Measurements from ENCODE around the gene SEMA5A.

SEMA5A gene

DNA sequence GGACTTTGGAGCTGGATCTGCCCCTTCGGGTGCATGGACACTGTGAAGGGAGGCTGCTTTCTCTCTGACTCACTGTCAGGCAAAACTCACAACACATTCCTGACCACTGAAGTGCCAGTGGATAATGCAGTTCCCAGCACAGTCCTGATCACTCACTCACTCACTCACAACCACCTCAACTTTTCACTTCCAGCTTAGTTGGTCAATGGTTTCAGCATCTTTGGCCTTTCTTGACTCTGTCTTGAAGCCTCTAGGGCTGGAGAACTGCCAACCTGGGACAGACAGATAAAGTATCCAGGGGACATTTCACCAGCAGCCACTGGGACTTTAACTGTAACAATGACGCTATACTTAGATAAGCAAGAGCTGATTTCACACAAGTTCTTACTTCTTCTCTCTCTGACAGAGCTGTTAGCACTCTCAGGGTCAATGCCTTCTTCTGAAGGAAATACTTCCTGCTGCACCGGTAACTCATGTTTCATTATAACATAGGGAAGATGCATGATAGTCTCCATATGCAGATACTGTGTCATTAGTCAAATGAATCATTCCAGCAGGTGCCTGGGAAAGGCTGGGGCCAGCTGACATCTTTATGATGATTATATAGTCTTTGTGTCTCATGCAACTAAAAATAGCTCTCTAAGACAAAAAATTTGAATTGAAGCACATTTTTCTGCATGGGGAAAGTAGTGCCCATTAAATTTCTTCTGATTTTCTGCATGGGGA, 499.0 kb downstream of the SEMA5A start:
- DNase-seq: no peak

DNA sequence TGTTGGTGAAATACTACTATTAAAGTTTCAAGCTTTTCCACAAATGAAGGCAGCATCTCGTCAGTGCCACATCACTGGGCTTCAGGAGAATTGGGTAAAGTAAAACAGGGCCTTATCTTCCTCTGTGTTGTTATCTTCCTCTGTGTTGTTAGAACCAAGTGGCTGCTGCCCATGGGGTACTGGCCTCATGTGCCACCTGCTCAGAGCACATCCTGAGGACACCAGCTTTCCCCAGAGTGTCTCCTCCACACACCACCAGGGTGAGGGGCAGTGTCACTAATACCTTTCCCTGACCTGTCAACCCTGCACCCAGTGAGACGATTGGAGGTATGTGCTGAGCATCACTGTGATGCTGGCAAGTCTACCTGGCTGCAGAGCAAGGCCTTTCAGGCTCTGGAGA, 499.9 kb downstream of the SEMA5A start:
- no peak for DNase-seq

DNA sequence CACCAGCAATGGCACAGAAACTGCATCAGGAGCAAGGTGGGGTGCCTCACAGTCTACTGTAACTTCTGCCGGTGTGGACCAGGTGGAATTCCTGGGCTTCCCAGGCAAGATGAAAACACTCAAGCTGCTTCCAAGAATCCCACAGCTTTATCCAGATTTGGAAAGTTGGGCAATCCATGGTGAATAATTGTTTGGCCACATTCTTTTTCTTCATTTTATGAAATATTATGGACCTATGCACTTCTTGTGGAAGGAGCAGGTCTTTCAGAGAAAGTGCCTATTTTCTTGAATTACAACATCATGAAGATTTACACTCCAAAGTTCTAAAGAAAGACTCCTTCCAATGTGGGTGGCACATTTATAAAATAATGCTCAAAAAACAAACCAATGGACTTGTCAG, 503.6 kb downstream of the SEMA5A start:
- no peak for DNase-seq

- no peak for DNase-seq
Measured at GRCh38 chr5:9040475-9040874, 505.4 kb downstream of the SEMA5A start.

DNA sequence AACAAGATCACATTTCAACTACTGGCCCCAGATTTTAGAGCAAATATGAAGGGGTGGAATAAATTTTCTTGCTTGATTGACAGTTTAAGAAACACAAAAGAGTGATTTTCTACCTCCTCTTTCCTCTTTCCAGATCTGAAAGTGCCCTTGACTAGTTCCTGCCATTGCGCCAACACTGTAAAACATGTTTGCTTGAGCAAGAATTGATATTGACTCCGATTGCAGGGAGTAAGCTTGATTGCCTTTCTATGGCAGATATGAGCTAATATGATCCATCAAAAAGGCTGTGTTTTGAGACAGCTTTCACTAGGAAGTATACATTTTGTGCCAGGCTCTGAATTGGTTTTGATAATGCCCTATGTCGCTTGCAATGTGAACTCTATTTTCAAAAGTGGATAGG, 508.8 kb downstream of the SEMA5A start:
- DNase-seq: no peak

- DNase-seq: no peak
Measured at GRCh38 chr5:9035346-9035745, 510.5 kb downstream of the SEMA5A start.

DNA sequence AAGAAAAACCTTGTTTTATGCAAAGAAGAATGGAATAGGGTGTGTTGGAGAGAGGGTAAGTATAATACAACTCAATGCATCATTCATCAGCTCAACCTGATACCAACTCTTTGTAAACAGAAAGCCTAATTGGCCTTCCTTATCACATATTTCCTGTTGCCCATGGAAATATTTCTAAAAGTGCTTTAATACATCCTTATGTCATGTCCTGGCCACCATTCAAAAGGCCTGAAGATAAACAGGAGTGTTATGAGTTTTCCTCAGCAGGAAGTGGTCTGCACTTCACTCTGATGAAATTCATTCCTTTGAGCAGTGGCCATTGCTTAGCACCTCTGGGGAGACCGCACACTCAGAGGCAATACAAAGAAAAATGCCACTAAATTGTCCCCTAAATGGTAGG, 511.2 kb downstream of the SEMA5A start:
- no peak for DNase-seq

DNA sequence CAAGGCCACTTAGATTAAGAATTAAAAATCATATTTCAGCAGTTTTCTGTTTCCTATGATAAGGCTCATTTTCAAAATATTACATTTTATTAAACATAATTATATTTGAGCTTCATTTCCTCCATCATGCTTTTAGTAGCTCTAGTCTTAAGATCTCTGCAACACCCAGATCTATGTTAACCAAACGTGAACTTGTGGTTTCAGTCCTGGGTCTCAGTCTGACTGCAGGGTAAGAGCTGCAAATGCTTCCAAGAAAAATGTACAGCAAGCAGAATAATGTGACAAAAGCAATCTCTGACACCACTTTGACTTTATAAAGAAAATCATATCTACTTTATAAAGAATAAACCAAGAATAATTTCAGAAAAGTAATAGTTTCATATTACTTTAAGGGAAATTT, 512.4 kb downstream of the SEMA5A start:
- DNase-seq: no peak

DNA sequence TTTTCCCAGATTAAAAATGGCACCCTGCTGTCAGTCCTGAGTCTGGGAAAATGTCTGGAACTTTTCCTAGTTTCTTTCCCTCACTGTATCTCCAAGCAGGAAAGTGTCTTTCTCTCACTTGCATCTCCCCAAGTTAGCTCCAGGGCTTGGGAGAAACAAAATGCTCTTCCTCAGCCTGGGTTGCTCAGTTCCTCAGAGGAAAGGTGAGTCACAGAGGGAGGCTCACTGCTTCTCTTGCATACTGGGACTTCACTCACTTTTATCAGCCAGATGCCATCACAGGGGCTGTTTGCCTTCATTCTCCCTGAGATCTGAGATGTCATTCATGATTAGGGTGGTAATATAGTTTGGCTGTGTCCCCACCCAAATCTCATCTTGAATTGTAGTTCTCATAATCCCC, 519.9 kb downstream of the SEMA5A start:
- DNase-seq: no peak

GRCh38 chr5:9020996-9021395, 524.9 kb downstream of the SEMA5A start:
- DNase-seq: no peak

- DNase-seq: no peak
Measured at GRCh38 chr5:9015937-9016270, 530.0 kb downstream of the SEMA5A start.

DNA sequence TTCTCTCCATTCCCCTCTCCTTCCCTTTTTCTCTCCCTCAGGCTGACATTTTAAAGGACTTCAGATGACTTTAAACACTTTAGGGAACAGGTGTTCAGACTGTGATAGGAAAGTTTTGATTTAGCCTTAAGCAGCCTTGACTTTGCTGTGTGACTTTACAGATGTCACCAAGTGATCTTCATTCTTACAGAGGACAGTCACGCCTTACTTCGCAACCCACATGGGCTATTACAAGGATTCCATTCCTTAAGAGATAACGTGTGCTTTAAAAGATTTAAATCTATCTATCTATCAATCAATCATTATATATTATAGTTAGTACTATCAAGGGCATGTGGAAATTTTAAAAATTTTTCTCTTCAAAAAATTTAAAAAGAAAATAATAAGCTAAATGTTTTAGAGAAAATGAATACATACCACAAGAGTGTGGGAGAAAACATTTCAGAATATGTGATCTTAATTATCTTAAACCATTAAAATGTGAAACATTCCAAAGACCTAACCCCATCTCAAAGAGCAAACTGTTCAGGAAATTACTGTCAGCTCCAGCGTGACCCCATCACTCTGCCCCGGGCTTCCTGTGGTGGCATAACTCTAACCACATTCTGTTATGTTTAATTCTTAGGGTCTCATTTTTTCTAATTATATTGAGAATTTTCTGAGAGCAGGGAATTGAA, 530.5 kb downstream of the SEMA5A start:
- DNase-seq: no peak

DNA sequence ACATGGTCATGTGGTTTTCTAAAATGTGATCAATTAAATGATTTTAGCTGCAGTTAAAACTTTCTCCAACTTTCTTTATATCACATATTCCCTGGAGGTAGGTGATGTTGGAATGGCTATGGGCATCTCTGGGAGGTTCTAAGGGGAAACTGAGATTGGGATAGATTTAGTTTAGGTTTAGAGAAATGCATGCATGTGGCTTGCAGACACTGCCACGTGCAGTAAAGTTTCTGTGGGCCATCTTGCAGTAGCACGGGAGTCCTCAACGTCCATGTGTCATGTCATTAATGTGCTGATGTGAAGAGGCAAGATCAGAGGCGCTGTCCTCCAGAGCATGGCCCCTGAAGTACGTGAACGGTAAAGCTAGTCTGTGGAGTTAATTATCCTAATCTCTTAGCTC, 532.7 kb downstream of the SEMA5A start:
- no peak for DNase-seq

DNA sequence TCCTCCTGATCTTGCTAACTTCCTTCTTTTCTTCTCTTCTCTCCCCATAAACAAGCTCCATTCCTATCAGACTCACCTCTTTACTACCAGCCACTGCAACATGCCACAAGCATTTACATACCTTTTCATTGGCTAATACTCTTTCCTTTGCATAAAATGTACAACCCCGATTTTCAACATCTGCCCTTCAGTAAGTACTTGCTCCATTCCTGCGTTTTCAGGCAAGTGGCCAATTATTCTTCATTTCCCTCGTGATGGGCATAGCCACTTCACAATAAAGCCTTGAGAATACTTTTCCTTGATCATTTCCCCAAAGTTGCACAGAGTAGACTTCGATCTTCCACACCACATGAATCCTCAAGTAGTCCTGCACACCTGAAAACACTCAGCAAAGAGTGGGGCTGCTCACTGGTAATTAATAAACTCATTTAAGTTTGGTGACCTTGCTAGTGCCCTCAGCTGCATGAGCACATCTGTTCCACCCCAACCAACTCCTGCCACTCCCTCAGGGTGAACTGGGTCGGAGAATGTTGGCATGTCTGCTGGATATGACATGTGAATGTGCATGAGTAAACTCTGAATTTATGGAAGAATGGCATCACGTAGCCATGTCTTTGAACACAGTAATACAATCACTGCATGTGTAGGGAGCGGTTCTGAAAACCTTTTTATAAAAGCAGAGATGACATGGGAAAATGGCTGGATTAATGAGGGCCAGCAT, 535.8 kb downstream of the SEMA5A start:
- no peak for DNase-seq

- no peak for DNase-seq
Measured at GRCh38 chr5:8997542-8998070, 548.3 kb downstream of the SEMA5A start.

DNA sequence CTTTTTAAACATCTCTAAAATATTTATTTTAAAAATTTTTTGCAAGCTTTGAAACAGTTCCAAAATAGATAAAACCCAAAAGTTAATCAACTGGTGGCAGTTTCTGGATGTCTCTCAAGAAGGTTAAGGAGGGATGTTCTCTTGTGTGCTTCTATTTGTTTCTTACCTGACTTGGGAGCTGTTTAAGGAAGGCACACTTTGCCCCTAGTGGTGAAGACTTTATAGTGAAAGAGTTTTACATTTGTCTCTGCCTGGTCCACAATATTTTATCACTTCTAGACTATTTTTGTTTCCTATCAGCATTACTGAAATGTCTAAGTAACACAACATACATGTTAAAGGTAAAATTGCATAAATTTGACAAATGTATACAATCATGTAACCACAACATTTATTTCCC, 552.8 kb downstream of the SEMA5A start:
- no peak for DNase-seq

Measured in activated effector memory CD4-positive, alpha-beta T cell treated with anti-CD3 and anti-CD28 coated beads, Interleukin-2, amount 50 U/mL, for 16 hours (primary cell).